ENCODE measurements around the gene TSLP.

TSLP gene

DNA sequence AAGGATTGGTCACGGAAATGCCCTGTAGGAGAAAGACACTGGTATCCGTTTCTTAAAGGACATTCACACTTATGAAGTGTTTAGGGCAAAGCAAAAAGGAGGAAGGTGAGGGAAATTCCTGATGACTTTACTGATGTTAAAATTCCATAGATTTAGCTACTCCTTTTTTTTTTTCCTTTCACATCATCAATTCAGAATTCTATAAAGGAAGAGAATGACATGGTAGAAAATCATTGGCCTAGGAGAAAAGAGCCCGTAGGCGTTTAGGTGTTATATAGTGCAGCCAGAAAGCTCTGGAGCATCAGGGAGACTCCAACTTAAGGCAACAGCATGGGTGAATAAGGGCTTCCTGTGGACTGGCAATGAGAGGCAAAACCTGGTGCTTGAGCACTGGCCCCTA lies at the start of gene TSLP:
Gene TSLP (plus strand): TSS at position 301 of the 400 bp plus-strand sequence. CDS start 178 bp downstream, outside the sequence.
- DNase-seq = no peak

DNA sequence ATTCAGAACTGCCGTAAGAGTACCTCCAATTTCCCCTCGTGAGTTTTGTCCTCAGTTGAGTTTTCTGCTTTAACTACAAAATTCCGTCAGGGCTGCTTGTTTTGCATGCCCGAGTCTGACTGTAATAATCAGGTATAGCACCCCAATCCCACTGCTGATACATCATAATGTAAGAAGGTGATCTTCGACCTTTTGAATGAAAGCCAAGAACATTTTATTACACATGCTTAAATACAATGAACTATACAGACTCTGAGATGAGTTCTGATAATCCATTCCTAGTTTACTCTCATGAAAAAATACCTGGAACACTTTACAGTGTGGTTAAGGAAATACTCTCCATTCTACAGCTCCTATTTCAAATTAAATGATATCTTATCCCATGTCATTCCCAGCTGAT lies 49.2 kb upstream of the TSLP start:
- DNase-seq = no peak

DNA sequence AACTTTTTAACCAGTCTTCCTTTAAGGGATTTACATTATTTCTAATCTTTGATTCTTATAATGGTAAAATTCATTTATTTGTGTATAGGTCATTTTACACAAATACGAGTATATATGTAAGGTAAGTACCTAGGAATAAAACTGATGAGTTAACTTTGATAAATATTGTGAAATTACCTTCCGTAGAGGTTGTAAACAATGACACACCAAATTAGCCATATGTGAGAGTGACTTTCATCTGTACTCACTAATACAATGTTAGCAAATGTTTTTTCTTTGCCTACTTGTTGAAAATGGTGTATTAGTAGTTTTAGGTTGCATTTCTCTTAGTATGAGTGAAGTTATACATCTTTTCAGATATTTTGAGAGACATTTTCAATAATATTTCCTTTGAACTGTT lies 42.6 kb upstream of the TSLP start:
- DNase-seq = no peak

DNA sequence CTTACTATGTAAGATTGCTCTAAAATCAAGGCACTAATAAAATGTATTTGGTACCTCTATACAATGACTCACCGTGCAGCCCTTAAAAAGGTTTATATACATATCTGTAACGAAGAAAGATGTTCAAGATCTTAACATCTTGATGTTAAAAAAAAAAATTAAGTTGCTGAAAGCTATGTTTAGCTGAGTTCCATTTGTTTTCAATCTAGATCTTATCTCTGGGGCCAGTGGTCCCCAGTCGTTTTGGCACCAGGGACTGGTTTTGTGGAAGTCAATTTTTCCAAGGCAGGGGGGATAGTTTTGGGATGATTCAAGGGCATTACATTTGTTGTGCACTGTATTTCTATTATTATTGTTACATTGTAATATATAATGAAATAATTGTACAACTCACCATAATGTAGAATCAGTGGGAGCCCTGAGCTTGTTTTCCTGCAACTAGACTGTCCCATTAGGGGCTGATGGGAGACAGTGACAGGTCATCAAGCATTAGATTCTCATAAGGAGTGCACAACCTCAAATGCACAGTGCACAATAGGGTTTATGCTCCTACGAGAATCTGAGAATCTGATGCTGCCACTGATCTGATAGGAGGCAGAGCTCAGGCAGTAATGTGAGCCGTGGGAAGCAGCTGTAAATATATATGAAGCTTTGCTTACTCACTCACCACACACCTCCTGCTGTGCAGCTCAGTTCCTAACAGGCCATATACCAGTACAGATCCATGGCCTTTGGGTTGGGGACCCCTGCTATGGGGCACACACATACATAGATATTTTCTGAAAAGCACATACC lies 27.6 kb upstream of the TSLP start:
- no peak for DNase-seq

DNA sequence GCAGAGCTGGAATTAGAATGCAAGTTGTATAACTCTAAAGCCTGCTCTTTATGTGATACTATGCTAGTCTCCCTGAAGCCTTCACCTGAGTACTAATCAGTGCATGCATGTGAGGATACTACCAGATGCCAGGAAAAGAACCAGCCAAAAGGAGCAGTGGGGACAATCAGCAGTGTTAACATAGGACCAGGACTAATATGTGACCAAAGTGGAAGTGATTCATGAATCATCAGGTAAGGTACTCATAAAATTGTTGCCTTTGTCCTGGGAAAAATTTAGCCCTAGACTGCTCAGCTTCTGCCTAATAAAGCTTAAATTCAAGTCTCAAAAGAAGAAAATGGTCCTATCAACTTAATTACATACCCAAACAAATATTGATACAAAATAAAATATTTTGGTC lies 13.4 kb upstream of the TSLP start:
- DNase-seq = no peak

DNA sequence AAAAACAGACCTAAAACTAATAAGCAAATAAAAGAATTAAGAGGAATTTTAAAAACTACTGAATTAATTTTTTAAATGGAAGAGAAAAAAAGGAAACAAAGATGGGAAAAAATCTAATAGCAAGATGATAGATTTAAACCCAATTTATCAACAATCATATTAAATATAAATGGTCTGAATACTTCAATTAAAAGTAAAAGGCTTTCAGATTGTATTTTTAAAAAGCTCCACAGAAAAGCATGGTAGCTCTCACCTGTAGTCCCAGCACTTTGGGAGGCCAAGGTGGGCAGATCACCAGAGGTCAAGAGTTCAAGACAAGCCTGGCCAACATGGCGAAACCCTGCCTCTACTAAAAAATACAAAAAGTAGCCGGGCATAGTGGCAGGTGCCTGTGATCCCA lies 11.3 kb upstream of the TSLP start:
- DNase-seq = no peak

DNA sequence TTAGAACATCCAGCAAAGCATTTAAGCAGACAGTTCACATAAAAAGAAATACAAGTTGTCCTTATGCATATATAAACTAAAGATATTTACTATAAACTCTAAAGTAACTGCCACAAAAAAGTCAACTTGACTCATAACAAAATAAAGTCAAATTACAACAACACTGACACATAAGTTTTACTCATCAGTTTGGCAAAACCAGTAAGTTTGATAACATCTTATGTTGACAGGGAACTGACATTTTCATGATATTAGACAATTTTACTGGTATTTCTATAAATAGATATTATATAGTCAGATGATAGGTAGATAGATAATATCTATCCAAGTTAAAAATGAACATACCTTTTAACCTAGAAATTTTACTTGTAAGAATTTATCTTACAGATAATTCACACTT lies 9.9 kb upstream of the TSLP start:
- DNase-seq = no peak

DNA sequence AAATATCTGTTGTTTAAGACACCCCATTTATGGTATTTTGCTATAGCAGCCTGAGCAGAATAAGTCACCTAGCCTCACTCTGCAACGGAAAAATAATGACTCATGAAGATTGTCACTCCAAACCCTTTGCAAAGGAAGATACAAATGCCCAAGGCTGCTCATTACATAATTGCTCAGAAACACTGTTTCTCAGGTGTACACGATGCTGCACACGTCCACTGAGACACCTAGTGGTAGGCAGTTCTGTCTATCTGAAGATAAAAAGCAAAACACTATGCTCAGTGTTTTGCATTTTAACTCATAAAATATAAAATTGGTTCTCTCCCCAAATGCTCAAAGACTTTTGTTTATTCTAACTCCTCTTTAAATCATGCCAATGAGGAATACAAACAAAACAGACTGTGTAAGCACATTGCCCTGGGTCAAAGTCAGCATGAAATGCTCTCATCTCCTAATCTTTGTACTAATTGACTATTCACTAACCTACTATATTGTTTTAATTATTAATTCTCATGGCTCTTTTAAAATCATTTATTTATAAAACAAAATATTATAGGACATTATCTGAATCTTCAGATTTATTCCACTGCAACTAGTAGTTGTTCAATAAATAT lies 7.7 kb upstream of the TSLP start:
- no peak for DNase-seq

DNA sequence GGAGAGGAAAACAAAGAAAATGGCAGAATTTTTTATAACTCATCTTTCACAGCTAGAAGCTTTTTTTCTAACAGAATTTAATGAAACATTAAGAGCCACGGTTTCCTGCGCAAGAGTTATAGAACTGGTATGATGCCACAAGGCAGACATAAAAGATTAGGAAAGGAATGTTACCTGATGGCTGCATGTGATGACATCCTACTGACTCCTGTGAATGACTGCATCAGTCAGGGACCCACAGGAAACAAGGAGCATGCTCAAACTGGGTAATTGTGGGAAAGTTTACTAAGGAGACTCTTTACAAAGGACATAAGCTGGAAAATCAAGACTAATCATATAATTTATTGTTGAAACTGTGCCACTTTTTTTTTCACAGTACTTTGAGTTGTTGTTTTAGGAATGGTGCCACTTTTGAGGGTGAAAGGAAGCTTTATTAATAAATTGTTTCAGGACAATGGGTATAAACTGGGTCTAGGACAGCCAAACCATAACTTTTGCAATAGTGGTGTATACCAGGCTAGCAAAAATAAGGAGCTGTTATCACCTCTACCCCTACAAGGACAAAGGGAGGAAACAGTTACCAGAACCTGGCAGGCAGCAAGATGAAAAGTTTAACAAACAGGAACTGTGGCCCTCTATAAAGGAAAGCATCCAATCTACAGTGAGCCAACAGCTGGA lies 5.1 kb upstream of the TSLP start:
- DNase-seq = no peak

DNA sequence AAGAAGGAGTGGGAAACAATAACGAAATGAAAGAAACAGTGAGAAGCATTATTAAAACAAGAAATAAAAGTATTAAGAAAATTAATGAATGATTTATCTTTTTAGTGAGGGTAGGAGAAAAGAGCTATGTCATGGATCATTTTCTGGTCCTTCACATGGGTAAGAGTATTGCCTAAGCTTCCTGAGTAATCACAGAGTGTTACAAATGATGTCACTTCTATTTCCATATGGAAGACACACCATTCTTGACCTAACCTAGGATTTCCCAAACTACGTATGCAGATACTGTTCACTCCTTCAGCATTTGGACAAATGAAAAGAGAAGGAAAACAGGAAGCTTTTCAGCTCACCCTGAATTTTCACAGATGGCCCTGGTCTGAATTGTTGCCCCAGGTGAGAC lies 3.3 kb upstream of the TSLP start:
- DNase-seq = peak; percentile 51

DNA sequence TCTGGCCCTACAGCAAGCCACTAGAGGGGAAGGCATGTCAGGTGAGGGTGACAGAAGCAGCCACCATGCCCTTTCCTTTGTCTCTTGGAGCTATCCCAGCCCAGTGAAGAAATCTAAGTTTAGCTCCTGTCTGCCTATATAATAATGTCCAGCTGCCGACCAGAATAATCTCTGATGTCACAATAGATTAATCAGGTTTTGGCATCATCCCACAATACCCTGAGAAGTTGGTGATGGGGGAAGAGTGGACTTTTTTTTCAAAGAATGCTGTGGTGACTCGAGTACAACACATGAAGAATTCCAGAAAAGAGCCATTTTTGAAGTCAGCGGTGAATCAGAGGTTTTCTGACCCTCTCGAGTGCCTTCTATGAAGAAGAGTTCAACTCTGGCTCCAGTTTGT lies 1.7 kb upstream of the TSLP start:
- no peak for DNase-seq

DNA sequence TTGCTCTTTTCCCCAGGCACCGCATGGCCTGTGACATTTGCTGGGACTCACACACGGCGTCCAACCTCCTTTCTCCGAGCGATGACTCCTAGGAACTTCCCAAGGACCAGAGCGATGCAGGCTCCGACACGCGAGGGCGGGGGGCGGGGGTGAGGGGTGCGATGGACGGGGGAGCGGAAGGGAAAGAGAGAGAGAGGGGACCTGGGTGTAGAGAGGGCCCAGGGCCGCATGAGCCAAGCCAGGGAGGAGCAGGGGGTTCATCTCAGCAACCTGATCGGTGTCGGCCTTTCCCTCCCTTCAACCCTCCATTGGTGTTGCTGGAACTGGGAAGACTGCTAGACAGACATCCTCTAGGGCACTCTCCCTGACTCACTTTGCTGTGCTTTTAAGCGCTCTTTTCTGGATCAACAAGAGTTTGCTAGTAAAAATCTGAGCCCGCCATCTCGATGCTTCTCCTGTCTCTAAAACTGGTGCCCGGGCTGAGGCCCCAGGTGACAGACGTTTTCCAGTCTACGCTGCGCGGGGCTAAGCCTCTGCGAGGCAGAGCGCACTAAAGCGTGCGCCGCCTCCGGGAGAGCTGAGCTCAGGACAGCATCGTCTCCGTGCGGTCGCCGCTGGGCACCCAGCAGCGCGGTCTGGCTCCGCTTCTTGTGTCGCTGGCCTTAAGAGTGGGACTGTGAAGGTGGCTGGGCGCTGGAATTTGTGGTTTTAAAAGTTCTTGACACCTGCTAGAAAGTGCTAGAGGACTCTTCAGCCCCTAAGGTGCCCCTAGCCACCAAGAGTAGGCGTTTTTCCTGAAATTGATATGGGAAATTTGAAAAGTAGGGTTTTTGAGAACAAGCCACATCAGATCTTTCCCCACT lies 1.0 kb upstream of the TSLP start:
- DNase-seq = no peak

DNA sequence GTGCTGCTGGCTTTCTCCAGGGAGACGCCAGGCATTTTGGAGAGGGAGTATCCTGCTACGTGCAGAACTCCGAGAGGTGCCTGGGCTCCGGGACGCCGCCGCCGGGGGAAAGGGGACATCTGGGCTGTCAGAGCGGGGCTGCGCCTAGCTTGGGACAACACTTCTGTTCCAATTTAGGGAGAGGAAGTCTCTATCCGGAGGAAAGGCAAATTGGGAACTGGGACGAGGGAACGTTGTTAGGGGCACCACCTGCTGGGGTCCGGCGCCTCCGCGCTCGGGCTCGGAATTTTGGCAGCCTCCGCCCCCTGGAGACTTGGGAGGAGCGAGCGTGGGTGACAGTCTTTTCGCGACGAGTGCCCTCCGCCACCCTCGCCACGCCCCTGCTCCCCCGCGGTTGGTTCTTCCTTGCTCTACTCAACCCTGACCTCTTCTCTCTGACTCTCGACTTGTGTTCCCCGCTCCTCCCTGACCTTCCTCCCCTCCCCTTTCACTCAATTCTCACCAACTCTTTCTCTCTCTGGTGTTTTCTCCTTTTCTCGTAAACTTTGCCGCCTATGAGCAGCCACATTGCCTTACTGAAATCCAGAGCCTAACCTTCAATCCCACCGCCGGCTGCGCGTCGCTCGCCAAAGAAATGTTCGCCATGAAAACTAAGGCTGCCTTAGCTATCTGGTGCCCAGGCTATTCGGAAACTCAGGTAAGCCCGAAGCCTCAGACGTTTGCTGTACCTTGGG lies 1.6 kb downstream of the TSLP start:
- peak; percentile 49 for DNase-seq

DNA sequence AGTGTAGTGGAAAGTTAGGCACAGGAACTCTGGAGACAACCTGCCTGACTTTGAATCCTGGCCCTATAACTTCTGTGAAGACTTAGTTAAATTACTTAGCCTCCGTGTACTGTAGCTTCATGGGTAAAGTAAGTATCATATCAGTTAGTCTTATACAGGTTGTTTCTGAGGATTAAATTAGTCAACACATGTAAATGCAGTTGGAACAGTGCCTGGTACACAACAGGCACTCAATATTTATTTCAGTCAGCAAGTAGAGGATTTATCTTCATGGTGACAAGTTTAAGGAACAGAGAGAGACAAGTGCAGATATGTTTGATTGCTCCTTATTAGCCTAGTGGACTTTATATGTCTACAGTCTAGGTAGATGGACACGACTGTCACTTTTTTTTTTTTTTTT lies 2.7 kb downstream of the TSLP start:
- no peak for DNase-seq

DNA sequence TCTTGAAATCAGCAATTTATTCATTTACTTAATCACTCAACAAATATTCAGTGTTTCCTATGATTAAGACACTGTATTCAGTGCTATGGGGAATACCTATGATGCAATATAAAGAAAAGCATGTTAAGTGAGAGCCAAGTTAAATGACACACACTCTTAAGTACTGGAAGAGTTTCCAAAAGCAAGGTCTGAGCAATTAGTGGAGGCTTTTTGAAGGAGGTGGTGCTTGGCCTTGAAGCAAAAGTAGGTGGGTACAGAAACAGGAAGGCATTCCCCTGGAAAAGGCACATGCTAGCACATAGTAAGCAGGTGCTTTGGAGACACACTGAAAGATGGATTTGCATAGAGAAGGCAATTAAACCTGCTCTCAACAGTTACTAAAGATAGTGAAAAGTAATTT lies 4.0 kb downstream of the TSLP start:
- DNase-seq = peak; percentile 46

DNA sequence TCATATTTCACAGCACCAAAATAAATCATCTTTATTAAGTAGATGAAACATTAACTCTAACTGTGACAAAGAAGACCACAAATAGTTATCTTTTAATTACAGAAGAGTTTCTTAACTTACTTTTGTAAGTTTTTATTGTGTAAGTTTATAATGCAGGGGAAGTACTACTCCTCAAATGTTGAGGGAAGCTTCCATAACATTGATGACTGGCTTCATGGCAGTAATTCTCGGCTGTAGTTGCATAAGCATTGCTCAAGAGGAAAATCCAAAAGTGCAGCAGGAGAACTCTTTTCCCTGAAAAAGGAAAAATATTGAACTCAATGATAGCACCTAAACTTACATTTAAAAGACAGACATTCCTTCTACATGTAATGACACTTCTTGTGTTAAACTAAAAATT lies 4.6 kb downstream of the TSLP start:
- peak; percentile 74 for DNase-seq

DNA sequence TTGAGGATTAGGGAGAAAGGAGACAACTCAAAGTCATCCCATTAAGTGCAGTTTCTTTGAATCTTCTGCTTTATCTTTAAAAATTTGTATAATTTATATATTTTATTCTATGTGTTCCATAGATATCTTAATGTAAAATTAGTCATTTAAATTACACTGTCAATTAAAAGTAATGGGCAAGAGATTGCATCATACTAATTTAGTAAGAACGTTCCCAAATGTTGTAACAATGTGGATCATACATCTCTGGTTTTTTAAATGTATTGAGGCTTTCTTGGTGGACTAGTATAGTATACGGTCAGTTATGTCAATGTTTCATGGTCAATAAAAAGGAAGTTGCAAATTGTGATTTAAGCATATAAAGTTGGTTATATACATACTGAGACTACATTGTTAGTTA lies 6.2 kb downstream of the TSLP start:
- DNase-seq = no peak

DNA sequence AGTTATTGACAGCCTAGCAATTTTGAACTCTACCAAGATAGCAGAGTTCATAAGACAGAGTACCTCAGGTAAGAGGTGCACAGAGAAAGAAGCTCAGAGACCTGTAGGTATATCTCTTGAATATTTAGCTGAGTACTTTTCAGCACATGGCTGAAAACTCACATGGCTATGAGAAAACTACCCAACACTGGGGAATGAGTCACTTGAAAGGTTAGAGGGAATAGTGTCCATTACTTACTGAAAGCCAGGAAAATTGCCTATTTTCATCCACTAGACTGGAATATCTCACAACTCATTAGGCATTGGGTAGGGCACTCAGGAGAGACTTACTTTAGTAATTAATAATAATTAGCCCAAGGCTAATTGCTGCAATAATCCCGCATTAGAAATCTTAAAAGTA lies 8.3 kb downstream of the TSLP start:
- no peak for DNase-seq

DNA sequence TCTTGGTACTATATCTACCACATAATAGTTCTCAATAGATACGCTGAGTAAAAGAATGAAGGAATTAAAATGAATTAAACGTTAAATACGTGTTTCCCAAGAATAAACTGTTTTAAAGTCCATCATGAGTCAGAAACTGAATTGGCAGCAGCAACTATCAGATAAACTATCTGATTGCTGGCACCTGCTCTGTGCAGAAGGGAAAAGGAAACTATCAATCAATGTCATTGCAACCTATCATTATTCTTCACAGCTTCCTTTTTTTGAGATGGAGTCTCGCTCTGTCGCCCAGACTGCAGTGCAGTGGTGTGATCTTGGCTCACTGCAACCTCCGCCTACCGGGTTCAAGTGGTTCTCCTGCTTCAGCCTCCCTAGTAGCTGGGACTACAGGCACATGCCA lies 11.8 kb downstream of the TSLP start:
- no peak for DNase-seq

DNA sequence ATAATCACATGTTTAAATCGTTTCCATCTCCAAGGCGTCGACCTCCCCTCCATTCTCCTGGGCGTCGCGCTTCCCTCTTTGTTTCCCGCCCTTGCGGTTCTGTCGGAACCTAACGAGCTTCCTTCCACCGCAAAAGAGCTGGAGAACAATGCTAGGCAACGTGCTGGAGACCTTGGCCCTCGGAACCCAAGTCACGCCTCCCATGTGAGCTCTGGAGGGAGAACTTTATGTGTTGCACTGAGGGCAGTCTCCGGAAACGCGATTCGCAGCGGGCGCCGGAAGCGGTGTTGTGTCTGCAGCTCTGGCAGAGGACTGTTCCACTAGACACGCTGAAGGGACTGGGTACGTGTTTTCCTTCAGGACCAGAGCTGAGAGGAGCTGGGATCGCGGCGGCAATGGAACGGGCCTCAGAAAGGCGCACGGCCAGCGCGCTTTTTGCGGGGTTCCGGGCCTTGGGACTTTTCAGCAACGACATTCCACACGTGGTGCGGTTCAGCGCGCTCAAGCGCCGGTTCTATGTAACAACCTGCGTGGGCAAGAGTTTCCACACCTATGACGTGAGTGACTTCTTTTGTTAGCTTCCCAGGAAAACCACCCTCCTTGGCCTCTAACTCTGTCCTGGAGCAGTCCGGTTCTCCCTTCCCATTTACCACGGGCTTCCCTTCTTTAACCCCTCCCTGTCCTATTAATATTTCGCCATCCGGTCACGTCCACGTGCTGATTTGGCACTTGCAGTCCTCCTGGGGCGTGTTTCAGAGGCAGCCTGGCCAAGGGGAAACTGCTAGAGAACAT lies 20.7 kb downstream of the TSLP start, which contains the start of gene WDR36:
Gene WDR36 (plus strand): TSS at position 287 of the 792 bp plus-strand sequence. CDS start 109 bp downstream, at position 396.
- DNase-seq = peak; percentile 85

DNA sequence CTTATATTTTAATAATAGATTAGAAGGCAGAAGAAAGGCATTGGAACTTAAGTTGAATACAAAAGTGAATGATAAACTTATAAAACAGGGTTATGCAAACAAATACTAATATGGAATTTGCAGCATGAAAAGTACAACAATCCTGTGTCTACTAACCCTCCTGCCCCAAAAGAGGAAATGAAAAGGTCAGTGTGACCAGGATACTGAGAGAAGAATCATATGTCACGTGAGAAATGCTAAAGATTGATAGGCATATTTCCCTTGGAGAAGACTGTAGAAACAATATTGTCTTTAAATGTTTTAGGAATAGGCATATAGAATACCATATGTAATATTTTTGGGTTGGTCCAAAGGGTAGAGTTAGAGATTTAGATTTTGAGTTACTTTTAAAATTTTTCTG lies 24.5 kb downstream of the TSLP start:
- peak; percentile 30 for DNase-seq

Measured in inflammatory macrophage treated with lipopolysaccharide for 4 hours (primary cell).